Stimulated activated CD8-positive, alpha-beta memory T cell treated with anti-CD3 and anti-CD28 coated beads, Interleukin-15, amount 100 ng/mL, for 24 hours (primary cell): ENCODE data around the gene EXOC8.

Experiments
- DNase-seq: peaks from one replicate; pipeline ENCODE4 v3.0.0-alpha.2; 2020; ENCODE audit warnings: low read depth

The EXOC8 gene

DNA sequence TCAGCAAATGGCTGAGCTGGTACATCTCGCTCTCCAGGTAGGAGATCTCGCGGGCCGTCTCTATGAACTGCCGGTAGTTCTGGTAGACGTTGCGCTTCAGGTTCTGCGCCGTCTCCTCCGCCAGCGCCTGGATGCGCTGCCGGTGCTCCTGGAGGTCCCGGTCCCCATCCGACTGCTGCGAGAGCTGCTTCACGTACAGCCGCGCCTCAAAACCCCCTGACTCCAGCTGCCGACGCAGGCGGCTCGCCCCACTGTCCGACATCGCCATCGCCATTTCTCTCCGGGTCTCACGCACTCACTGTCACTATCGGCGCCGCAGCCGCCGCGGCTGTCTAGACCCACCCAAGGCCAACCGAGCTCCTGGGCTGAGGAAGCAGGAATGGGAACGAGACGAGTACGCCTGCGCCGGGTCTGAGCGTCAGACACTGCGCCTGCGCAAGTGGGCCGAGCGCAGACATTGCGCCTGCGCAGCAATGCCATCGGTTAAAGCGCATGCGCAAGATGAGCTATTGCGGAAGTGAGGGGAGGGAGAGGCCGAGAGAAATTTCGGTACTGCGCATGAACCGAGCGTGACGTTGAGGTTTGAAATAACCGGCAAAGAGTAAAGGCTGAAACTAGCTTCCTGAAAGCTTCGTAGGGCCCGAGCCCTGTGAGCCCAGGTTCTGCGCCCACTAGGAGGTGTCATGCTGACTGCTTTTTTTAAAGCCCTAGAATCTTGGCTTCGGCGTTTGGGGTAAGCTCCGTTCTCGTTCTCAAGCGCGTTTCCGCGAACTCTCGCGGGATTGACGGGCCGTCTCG is at the start of gene EXOC8:
Gene EXOC8 (minus strand): TSS at position 381 of the 798 bp plus-strand sequence. CDS start 107 bp downstream, at position 274.
- DNase-seq, result peak; percentile 98

DNA sequence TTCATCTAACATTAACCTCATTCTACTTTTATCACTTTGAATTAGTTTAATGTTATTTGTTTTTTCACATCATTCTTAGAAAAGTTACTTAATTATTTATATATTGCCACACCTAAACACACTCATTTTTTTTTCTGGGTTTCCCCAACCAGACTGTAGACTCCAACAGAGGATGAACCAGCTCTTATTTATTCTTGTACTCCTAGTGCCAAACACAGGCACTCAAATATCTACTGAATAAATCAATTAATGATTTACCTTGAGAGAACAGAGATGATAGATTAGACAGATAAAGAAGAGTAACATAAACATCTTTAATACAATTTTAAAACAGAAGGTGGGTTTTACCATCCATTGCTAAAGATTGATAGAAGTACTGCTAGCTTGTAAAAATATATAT is 48.8 kb upstream of the EXOC8 start:
- DNase-seq, result no peak

DNA sequence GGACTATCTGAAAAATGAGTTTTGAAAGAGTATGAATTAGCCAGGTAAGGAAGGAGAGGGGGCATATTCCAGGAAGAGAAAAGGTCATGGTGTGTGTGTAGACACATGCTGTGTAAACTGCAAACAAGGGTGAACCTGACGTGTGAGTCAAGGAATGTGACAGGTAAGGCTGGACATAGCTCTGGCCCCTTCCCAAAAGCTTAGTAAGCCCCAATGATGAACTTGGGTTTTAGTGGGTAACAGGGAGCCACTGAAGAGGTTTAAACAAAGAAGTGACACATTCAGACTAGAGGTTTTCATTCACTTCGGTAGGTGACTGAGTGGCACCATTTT is 47.7 kb upstream of the EXOC8 start:
- DNase-seq, result no peak

GRCh38 chr1:231384696-231385415 is 47.2 kb upstream of the EXOC8 start:
- no peak for DNase-seq

- no peak for DNase-seq
These were observed 45.7 kb upstream of the EXOC8 start for GRCh38 chr1:231383159-231383860.

GRCh38 chr1:231382426-231382825 is 44.8 kb upstream of the EXOC8 start:
- no peak for DNase-seq

- DNase-seq, result no peak
These were observed 44.1 kb upstream of the EXOC8 start for GRCh38 chr1:231381729-231382128.

DNA sequence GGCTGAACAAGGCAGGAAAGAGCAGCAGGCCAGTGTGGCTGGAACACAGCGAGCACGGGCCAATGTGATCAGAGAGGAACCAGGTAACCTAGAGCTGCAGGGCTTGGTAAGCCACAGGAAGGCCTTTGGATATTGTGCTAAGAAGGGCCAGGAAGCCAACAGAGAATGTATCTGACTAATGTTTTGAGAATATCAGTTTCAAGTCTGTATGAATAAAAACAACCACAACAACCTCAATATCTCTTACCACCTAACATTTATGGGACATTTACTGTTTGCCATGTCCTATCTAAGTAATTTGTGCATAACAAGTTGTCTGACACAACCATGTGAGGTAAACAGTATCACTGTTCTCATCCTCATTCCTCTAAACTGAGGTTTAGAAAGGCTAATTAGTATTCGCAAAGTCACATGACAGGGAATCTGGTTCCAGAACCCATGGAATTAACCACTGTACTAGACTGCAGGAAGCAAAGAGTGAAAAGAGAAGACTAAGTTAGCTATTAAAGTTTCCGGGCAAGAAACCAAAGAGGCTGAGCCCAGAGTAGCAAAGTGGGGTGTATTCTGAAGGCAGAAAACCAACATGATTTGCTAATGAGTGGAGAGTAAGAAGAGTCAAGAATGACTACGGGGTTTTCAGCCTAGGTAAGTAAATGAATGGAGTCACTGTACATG is 39.4 kb upstream of the EXOC8 start:
- no peak for DNase-seq

DNA sequence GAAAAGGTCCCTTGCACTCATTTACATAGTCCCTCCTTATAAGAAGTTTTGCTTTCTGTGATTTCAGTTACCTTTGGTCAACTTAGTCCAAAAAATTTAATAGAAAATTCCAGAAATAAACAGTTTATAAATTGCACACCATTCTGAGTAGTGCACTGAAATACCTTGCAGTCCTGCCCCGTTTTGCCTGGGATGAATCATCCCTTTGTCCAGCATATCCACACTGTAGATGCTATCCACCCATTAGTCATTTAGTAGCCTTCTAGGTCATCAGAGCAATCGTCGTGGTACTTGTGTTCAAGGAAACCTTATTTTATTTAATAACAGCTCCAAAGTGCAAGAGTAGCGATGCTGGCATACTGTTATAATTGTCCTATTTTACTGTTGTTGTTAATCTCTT is 38.4 kb upstream of the EXOC8 start:
- no peak for DNase-seq

DNA sequence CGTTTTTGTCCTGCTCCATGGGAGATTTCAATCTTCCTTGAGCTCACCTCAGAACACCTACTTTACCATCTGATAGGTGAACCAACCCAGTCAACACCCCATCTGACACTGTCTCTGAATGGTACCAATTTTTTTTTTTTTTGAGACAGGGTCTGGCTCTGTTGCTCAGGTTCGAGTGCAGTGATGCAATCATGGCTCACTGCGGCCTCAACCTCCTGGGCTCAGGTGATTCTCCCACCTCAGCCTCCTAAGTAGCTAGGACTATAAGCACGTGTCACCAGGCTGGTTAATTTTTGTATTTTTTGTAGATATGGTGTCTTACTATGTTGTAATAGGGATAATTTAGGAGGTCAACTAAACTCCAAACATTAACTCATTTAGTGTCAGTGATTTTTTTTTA is 36.7 kb upstream of the EXOC8 start:
- no peak for DNase-seq

- no peak for DNase-seq
These were observed 34.8 kb upstream of the EXOC8 start for GRCh38 chr1:231372501-231372900.

GRCh38 chr1:231369282-231369681 is 31.6 kb upstream of the EXOC8 start:
- DNase-seq, result no peak

DNA sequence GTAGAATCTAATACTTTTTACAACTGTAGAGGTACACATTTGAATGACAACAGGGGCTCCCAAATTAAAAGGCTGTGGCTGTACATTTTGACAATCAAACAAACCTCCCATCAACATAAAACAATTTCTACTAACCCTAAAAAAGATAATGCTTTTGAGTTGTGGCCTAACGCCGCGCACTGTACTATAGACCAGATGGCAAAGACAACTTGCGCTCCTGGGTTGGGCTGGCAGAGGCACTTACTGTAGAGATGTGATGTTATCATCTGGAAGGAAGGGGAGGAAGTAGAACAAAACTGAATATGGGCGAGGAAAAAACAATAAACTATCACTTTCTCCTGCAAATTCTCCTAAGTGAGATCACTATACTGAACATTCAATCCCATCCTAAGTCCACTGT is 26.5 kb upstream of the EXOC8 start:
- DNase-seq, result no peak

GRCh38 chr1:231363624-231364023 is 26.0 kb upstream of the EXOC8 start:
- no peak for DNase-seq

- no peak for DNase-seq
These were observed 24.7 kb upstream of the EXOC8 start for GRCh38 chr1:231362325-231362724.

DNA sequence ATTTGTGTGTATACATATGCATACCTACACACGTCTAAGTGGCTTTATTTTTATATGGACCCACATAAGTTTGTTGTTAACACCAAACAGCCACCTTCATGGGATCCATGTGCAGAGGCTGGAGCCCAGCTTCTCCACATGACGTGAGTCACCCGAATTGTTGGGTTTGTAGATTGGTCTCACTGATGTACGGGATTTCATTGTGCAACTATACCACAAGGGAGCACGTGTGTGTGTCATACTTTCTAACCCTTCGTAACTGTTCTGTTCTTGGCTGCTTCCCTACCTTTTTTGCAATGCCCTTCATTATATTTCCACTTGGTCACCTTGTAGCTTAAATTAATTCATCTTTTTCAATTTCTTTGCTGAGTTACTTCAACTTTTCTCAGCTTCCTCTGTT is 21.5 kb upstream of the EXOC8 start:
- DNase-seq, result no peak

GRCh38 chr1:231357831-231358354 is 20.2 kb upstream of the EXOC8 start:
- no peak for DNase-seq

GRCh38 chr1:231357187-231357772 is 19.6 kb upstream of the EXOC8 start:
- no peak for DNase-seq

- DNase-seq, result no peak
These were observed 17.5 kb upstream of the EXOC8 start for GRCh38 chr1:231355171-231355570.

DNA sequence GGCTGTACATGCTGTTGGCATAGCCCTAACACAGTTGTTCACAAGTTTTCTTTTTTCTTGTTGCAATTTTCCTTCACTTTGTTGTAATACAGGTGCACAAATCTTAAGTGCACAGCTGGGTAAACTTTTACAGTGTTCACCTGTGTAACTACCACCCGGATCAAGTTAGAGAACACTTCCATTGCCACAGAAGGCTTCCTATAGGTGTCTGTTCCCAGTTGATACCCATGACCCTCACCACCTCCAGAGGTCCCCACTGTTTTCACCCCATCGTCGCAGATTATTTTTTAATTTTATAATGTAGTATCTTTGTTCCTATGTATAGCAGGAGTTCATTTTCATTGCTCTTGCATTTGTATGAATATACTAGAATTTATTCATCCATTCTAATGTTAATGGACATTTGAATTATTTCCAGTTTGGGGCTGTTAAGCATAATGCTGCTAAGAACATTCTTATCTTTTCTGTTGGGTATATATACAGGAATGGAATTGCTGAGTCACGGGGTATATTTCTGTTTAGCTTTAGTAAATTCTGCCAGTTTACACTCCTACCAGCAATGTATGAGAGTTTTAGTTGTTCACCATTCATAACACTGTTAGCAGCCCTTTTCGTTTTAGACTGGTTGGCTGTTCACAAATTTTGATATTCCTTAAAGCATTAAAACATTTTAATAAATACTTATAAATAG is 16.8 kb upstream of the EXOC8 start:
- no peak for DNase-seq

GRCh38 chr1:231353086-231353485 is 15.4 kb upstream of the EXOC8 start:
- no peak for DNase-seq
